HL-60 (cell line): ENCODE data around the gene IL17B.

Experiments
- DNase-seq, 2 experiments: peaks; one replicate each; pipeline ENCODE4 v3.0.0-alpha.2; 2010 to 2020; ENCODE audit warnings: low read depth in 1 of 2, low spot score in 1 of 2
- H3K27ac ChIP-seq: fragments of 250-450 bp; sonication (Bioruptor Pico); replicated peaks from 2 replicates; pipeline ENCODE4 v1.5.1; 2020; ENCODE audit warnings: mild to moderate bottlenecking, moderate library complexity
- H3K27me3 ChIP-seq: fragments of 250-450 bp; sonication (Bioruptor Pico); 2 replicates; pipeline ENCODE4 v1.5.1; 2021; ENCODE audit warnings: mild to moderate bottlenecking, moderate library complexity; ENCODE audit not compliant: insufficient read depth, poor library complexity, severe bottlenecking
- H3K4me3 ChIP-seq: replicated peaks from 2 replicates; pipeline ENCODE4 v1.5.1; 2011; ENCODE audit warnings: mild to moderate bottlenecking, control low read depth, low read length; ENCODE audit not compliant: insufficient read depth
- CTCF ChIP-seq: IDR thresholded peaks from one replicate; pipeline ENCODE4 v1.5.1; 2011; ENCODE audit warnings: low read length, control low read depth, inconsistent platforms; ENCODE audit not compliant: insufficient read depth
- GABPA ChIP-seq: IDR thresholded peaks from 2 replicates; pipeline ENCODE4 v1.6.1; 2012; ENCODE audit warnings: low read depth
- POLR2AphosphoS5 ChIP-seq: IDR thresholded peaks from 2 replicates; pipeline ENCODE4 v1.6.1; 2012; ENCODE audit warnings: low read depth
- REST ChIP-seq: IDR thresholded peaks from 2 replicates; pipeline ENCODE4 v1.6.1; 2012; ENCODE audit warnings: low read depth; ENCODE audit not compliant: insufficient replicate concordance
- SPI1 ChIP-seq: IDR thresholded peaks from 2 replicates; pipeline ENCODE4 v1.6.1; 2012; ENCODE audit warnings: low read depth, mild to moderate bottlenecking, borderline replicate concordance

The IL17B gene

DNA sequence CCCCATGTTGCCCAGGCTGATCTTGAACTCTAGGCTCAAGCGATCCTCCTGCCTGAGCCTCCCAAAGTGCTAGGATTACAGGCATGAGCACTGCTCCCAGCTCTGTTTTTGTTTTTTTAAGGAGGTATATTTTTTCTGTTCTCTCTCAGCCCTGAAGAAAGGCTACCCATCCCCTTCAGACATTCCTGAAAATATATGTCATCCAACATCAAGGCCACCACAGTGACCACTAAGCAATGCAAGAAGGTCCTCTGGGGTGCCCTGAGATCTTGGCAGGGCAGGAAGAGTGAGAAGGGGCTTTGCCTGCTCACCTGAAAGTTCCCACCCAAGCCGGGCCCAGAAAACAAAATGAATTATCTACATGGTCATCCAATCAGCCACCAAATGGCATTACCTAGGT, 47.8 kb upstream of the IL17B start:
- TF ChIP-seq GABPA (no peak), REST (no peak), POLR2AphosphoS5 (no peak), CTCF (no peak), SPI1 (no peak)
- Histone ChIP-seq H3K4me3 (no peak overlapping the region), H3K27ac (no peak overlapping the region), H3K27me3 (no peaks in the 10 kb centered on the region)
- no peak for DNase-seq

DNA sequence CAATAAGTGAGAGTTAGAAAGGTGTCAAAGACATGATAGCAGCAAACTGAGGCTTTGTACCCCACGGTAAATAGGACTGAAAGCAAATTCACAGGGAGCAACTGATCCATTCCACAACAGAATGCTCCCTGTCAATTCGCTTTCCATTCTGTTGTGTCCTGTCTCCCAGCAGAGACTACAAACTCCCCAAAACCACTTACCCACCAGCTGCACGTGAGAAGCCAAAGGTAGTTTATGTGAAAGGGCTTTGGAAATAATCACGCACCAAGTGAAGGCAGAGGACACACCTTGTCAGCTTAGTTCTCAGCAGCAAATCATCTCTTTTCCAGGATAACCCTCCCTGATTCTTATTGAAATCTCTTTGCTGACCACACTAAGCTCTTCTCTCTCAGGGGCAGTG, 46.6 kb upstream of the IL17B start:
- DNase-seq, result no peak
- TF ChIP-seq GABPA (no peak), SPI1 (no peak), POLR2AphosphoS5 (no peak), REST (no peak), CTCF (no peak)
- H3K27me3 ChIP-seq, result no peaks in the 10 kb centered on the region

GRCh38 chr5:149424371-149425315, 45.6 kb upstream of the IL17B start:
- TF ChIP-seq REST, result no peak
- no peak for TF ChIP-seq SPI1
- TF ChIP-seq GABPA, result no peak
- TF ChIP-seq CTCF, result no peak
- TF ChIP-seq POLR2AphosphoS5, result no peak
- no peak for DNase-seq
- Histone ChIP-seq H3K4me3 (no peak overlapping the region), H3K27ac (no peak overlapping the region), H3K27me3 (no peaks in the 10 kb centered on the region)

More for the DNA sequence above, 46.6 kb upstream of the IL17B start:
- Histone ChIP-seq H3K27ac (no peak overlapping the region), H3K4me3 (no peak overlapping the region)
